NB4 (cell line): ENCODE measurements around the gene HMCN2.

ENCODE experiments used
- POLR2A ChIP-seq: IDR thresholded peaks from 2 replicates; pipeline ENCODE4 v1.6.1; 2011; ENCODE audit warnings: mild to moderate bottlenecking; ENCODE audit not compliant: insufficient read length; ENCODE audit errors: extremely low read depth
- TF ChIP-seq, protein P1 (sequence below): IDR thresholded peaks from one replicate; pipeline ENCODE4 v1.5.1; 2012; ENCODE audit warnings: low read depth, low read length

DNA sequence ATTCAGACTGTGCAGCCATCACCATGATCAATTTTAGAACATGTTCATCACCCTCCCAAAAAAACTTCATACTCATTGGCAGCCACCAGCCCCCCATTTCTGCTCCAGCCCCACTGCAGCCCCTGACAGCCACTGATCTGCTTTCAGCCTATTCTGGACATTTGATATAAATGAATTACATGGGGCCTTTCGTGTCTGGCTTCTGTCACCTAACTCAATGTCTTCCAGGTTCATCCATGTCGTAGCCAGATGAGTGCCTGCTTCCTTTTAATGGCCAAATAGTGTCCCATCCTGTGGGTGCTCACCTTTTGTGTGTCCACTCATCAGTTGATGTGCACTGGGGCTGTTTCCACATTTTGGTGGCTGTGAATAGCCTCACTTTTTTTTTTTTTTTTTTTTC is 63.5 kb downstream of the HMCN2 start:
- TF ChIP-seq, protein P1, sequence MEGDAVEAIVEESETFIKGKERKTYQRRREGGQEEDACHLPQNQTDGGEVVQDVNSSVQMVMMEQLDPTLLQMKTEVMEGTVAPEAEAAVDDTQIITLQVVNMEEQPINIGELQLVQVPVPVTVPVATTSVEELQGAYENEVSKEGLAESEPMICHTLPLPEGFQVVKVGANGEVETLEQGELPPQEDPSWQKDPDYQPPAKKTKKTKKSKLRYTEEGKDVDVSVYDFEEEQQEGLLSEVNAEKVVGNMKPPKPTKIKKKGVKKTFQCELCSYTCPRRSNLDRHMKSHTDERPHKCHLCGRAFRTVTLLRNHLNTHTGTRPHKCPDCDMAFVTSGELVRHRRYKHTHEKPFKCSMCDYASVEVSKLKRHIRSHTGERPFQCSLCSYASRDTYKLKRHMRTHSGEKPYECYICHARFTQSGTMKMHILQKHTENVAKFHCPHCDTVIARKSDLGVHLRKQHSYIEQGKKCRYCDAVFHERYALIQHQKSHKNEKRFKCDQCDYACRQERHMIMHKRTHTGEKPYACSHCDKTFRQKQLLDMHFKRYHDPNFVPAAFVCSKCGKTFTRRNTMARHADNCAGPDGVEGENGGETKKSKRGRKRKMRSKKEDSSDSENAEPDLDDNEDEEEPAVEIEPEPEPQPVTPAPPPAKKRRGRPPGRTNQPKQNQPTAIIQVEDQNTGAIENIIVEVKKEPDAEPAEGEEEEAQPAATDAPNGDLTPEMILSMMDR: no peak
- TF ChIP-seq POLR2A: no peak
